AG09309 (cell line): ENCODE results near the gene KPNA6.

Experiments
- DNase-seq: peaks from one replicate; pipeline ENCODE4 v3.0.0-alpha.2; 2010; ENCODE audit warnings: low read depth
- H3K4me3 ChIP-seq: 2 replicates; pipeline ENCODE4 v1.5.1; 2011; ENCODE audit warnings: mild to moderate bottlenecking, low read depth, low read length, moderate library complexity; ENCODE audit not compliant: control insufficient read depth
- TF ChIP-seq, protein P1 (sequence below): IDR thresholded peaks from 2 replicates; pipeline ENCODE4 v1.5.1; 2011; ENCODE audit warnings: mild to moderate bottlenecking, low read depth, low read length, inconsistent platforms; ENCODE audit not compliant: insufficient read depth, control insufficient read depth; ENCODE audit errors: missing control alignments

Gene KPNA6

DNA sequence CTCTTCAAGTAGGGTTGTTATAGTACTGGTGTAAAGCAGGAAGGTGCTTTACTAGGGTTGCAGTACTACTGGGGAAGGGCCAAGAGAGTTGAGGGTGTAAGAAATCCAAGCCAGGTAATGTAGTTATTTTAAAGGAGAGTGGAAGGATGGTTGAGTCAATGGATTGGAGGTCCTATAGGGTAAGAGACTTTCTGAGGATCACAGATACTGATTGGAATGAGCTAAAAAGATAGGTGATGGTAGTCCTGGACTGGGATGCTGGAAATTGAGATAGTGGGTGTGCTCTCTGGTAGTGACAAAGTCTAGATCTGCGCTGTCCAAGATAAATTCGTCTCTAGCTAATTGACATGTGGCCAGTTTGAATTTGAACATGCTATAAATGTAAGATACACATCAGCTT lies 78.6 kb downstream of the KPNA6 start:
- no peak for DNase-seq
- TF ChIP-seq, protein P1, sequence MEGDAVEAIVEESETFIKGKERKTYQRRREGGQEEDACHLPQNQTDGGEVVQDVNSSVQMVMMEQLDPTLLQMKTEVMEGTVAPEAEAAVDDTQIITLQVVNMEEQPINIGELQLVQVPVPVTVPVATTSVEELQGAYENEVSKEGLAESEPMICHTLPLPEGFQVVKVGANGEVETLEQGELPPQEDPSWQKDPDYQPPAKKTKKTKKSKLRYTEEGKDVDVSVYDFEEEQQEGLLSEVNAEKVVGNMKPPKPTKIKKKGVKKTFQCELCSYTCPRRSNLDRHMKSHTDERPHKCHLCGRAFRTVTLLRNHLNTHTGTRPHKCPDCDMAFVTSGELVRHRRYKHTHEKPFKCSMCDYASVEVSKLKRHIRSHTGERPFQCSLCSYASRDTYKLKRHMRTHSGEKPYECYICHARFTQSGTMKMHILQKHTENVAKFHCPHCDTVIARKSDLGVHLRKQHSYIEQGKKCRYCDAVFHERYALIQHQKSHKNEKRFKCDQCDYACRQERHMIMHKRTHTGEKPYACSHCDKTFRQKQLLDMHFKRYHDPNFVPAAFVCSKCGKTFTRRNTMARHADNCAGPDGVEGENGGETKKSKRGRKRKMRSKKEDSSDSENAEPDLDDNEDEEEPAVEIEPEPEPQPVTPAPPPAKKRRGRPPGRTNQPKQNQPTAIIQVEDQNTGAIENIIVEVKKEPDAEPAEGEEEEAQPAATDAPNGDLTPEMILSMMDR: no peak
- H3K4me3 ChIP-seq: no peak overlapping the region

DNA sequence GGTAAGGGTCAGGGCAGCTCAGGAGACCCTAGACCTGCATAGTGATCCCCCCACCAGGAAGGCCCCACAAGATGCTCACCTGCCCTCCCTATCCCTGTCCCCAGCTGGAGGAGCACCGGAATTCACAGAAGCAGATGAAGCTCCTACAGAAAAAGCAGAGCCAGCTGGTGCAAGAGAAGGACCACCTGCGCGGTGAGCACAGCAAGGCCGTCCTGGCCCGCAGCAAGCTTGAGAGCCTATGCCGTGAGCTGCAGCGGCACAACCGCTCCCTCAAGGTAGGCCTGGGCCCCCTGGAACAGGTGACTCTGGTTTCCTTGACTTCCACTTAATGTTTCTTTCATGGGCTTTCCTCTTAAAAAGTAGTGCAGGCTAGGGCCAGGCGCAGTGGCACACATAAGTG lies 80.0 kb downstream of the KPNA6 start:
- DNase-seq: no peak
- H3K4me3 ChIP-seq: no peak overlapping the region
- TF ChIP-seq, protein P1: no peak

DNA sequence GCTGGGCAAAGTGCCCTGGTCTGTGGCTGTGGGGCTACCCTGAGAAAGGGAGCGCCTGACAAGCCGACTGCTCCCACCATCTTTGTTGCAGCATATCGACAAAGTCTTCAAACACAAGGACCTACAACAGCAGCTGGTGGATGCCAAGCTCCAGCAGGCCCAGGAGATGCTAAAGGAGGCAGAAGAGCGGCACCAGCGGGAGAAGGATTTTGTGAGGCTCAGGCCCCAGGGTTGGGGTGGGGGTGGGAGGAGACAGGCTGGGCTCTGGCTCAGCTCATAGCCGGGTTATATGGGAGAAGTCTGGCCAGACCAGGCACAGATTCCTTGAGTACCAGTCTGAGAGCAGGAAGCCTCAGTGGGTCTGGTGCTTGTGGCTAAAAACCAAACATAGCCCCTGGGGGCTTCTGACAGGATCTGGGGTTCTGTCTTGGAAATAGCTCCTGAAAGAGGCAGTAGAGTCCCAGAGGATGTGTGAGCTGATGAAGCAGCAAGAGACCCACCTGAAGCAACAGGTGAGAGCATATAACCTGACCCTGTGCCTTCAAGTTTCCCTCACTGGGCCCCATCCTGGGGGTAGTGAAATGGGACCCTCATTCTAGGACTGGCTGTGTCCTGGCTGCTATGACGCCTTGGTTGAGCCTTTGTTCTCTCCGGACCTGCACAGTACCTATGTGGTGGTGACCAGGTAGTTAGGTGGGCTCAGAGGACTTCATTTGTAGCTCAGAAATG lies 84.5 kb downstream of the KPNA6 start:
- no peak for DNase-seq
- no peak overlapping the region for H3K4me3 ChIP-seq
- TF ChIP-seq, protein P1: no peak

DNA sequence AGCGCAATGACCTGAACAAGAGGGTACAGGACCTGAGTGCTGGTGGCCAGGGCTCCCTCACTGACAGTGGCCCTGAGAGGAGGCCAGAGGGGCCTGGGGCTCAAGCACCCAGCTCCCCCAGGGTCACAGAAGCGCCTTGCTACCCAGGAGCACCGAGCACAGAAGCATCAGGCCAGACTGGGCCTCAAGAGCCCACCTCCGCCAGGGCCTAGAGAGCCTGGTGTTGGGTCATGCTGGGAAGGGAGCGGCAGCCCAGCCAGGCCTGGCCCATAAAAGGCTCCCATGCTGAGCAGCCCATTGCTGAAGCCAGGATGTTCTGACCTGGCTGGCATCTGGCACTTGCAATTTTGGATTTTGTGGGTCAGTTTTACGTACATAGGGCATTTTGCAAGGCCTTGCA lies 87.1 kb downstream of the KPNA6 start:
- H3K4me3 ChIP-seq: no peak overlapping the region
- TF ChIP-seq, protein P1: no peak
- DNase-seq: no peak

DNA sequence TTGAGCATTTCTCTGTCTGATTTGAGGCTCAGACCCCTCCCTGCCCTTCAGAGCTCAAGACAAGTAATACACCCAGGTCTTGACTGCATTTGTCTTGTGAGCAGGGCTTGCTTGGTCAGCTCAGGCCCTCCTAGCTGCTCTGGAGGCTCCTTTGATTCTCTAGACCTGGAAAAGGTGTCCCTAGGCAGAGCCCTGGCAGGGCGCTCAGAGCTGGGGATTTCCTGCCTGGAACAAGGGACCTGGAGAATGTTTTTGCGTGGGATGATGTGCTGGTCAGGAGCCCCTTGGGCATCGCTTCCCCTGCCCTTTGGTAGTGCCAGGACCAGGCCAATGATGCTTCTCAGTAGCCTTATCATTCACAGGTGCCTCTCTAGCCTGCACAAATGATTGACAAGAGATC lies 87.7 kb downstream of the KPNA6 start:
- no peak for DNase-seq
- no peak overlapping the region for H3K4me3 ChIP-seq
- TF ChIP-seq, protein P1: no peak

DNA sequence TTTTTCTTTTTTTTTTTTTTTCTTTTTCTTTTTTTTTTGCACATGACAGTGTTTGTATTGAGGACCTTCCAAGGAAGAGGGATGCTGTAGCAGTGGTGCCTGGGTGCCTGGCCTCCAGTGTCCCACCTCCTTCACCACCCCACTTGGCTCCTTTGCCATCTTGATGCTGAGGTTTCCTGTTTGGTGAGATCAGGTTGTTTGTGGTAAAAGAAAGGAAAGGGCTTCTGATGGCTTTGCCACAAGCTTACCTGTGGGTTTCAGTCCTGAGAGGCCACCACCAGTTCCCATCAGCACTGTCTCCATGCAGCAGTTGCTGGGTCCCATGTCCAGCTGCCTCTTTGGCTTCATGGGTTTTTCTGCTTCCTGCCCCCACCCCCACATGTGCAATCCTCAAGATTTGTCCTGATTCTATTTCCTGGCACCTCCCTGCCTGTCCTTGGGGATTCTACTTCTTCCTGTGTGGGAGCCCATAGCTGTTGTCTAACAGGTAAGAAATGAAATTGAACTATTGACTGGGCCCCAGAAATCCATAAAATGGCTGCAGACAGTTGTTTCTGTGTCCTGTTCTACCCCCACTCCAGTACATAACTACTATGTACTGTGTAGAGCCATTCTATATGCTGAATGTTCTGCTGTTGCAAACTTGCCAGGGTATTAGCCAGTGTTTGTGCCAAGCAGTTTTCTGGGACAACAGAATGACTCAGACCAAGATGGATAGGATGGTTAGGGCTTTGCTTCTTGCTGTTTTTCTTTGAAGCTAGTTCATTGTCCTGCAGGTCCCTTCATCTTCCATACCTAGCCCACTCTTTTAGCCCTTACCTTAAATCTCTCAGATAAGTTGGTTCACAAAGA lies 88.3 kb downstream of the KPNA6 start:
- no peak for DNase-seq
- TF ChIP-seq, protein P1: no peak
- no peak overlapping the region for H3K4me3 ChIP-seq
